H1 (cell line): ENCODE measurements around the gene SLC30A2. TPM values are rescaled to one million over a fixed set of nuclear protein-coding genes. Genes with fewer than 3 reads are reported as not detected.

Source experiments
- CTCF ChIA-PET: fragments of 300-600 bp; sonication (Branson Sonifier 250); formaldehyde crosslinking; loops from one replicate; lab custom pipeline; 2021; ENCODE audit not compliant: partially characterized antibody; lab: Charles Lee
- POLR2A ChIA-PET: fragments of 300-600 bp; sonication (Branson Sonifier 250); formaldehyde crosslinking; loops from one replicate; lab custom pipeline; 2021; ENCODE audit warnings: inconsistent platforms; ENCODE audit not compliant: partially characterized antibody; lab: Charles Lee
- DNase-seq, 2 experiments: peaks; one replicate each; pipeline versions ENCODE4 v3.0.0 to v3.0.0-alpha.2; 2010 to 2022; ENCODE audit warnings: low spot score in 2 of 2, low read depth in 1 of 2, mixed read lengths in 1 of 2
- FAIRE-seq: peaks from 2 replicates; lab custom pipeline; 2011; peaks lifted over from hg19 to GRCh38; lab: Jason Lieb, UNC
- H2AFZ ChIP-seq: 2 replicates; pipeline ENCODE4 v1.8.1; 2012; ENCODE audit warnings: low read length, inconsistent platforms
- H2AK5ac ChIP-seq: 2 replicates; pipeline ENCODE4 v1.6.1; 2013; ENCODE audit warnings: low read depth, low read length
- H2BK120ac ChIP-seq: replicated peaks from 2 replicates; pipeline ENCODE3; 2013; ENCODE audit warnings: low read depth, low read length, inconsistent platforms
- H2BK12ac ChIP-seq: 2 replicates; pipeline ENCODE4 v1.6.1; 2013; ENCODE audit warnings: low read depth, low read length
- H2BK15ac ChIP-seq: 2 replicates; pipeline ENCODE4 v1.6.1; 2013; ENCODE audit warnings: low read length
- H2BK20ac ChIP-seq: 2 replicates; pipeline ENCODE4 v1.6.1; 2013; ENCODE audit warnings: low read length
- H2BK5ac ChIP-seq: 2 replicates; pipeline ENCODE4 v1.6.1; 2013; ENCODE audit warnings: low read depth, low read length
- H3K14ac ChIP-seq: 2 replicates; pipeline ENCODE4 v1.6.1; 2013; ENCODE audit warnings: inconsistent platforms; ENCODE audit not compliant: insufficient read length
- H3K18ac ChIP-seq: 2 replicates; pipeline ENCODE4 v1.6.1; 2013; ENCODE audit warnings: low read length; ENCODE audit errors: extremely low read depth
- H3K23ac ChIP-seq: 2 replicates; pipeline ENCODE4 v1.6.1; 2013; ENCODE audit warnings: inconsistent platforms; ENCODE audit not compliant: insufficient read length
- H3K23me2 ChIP-seq: 2 replicates; pipeline ENCODE4 v1.6.1; 2013; ENCODE audit warnings: low read depth, low read length
- H3K27ac ChIP-seq: 2 replicates; pipeline ENCODE4 v1.6.1; 2011; ENCODE audit warnings: low read depth, low read length, inconsistent platforms
- H3K27me3 ChIP-seq, 4 experiments: replicated peaks in 1 of 4; 1 replicate in 1 of 4; 2 replicates in 3 of 4; pipeline versions ENCODE4 v1.6.1 to v1.8.1; 2011 to 2013; ENCODE audit warnings: low read length in 3 of 4, mild to moderate bottlenecking in 3 of 4, inconsistent platforms in 2 of 4, mixed read lengths in 2 of 4, moderate library complexity in 1 of 4; ENCODE audit not compliant: control insufficient read depth in 3 of 4, insufficient read depth in 3 of 4; ENCODE audit errors: extremely low read depth in 1 of 4
- H3K36me3 ChIP-seq, 4 experiments: 2 replicates each; pipeline versions ENCODE4 v1.6.1 to v1.8.1; 2011 to 2013; ENCODE audit warnings: mild to moderate bottlenecking in 4 of 4, low read length in 3 of 4, moderate library complexity in 2 of 4, control low read depth in 1 of 4, inconsistent platforms in 1 of 4; ENCODE audit not compliant: insufficient read depth in 4 of 4, control insufficient read depth in 2 of 4
- H3K4ac ChIP-seq: replicated peaks from 2 replicates; pipeline ENCODE3; 2013; ENCODE audit warnings: low read length, low read depth, mixed read lengths, inconsistent platforms; ENCODE audit not compliant: insufficient read length
- H3K4me1 ChIP-seq, 4 experiments: replicated peaks in 1 of 4; 1 replicate in 1 of 4; 2 replicates in 3 of 4; pipeline versions ENCODE4 v1.6.1 to v1.8.1; 2011 to 2013; ENCODE audit warnings: low read length in 3 of 4, inconsistent platforms in 2 of 4, mixed read lengths in 1 of 4; ENCODE audit not compliant: insufficient read depth in 4 of 4, control insufficient read depth in 3 of 4
- H3K4me2 ChIP-seq, 2 experiments: 2 replicates each; pipeline versions ENCODE4 v1.6.1 to v1.8.1; 2011 to 2013; ENCODE audit warnings: low read depth in 2 of 2, low read length in 2 of 2, control low read depth in 1 of 2, inconsistent platforms in 1 of 2, mild to moderate bottlenecking in 1 of 2; ENCODE audit not compliant: insufficient read depth in 1 of 2
- H3K4me3 ChIP-seq, 4 experiments: fragments of 200-600, 300-600 bp in 1 of 4; sonication (generic), shearing (Covaris generic), sonication (Bioruptor Twin) in 1 of 4; 2 replicates each; pipeline versions ENCODE4 v1.5.1 to v1.8.1; 2011 to 2016; ENCODE audit warnings: low read length in 4 of 4, low read depth in 3 of 4, control low read depth in 2 of 4, inconsistent platforms in 2 of 4, mild to moderate bottlenecking in 2 of 4, mixed read lengths in 1 of 4, moderate library complexity in 1 of 4; ENCODE audit not compliant: insufficient read depth in 2 of 4; ENCODE audit errors: extremely low read depth in 1 of 4
- H3K56ac ChIP-seq: replicated peaks from 2 replicates; pipeline ENCODE3; 2013; ENCODE audit warnings: low read depth, mild to moderate bottlenecking, mixed read lengths, low read length, inconsistent platforms; ENCODE audit not compliant: insufficient read length
- H3K79me1 ChIP-seq: 2 replicates; pipeline ENCODE4 v1.6.1; 2013; ENCODE audit warnings: low read depth, low read length, control low read depth
- H3K79me2 ChIP-seq, 2 experiments: 2 replicates each; pipeline versions ENCODE4 v1.6.1 to v1.8.1; 2012 to 2013; ENCODE audit warnings: low read length in 2 of 2, mild to moderate bottlenecking in 2 of 2, inconsistent platforms in 1 of 2; ENCODE audit not compliant: insufficient read depth in 2 of 2, control insufficient read depth in 1 of 2
- H3K9ac ChIP-seq, 4 experiments: replicated peaks in 1 of 4; 1 replicate in 1 of 4; 2 replicates in 3 of 4; pipeline versions ENCODE4 v1.6.1 to v1.8.1; 2011 to 2013; ENCODE audit warnings: low read depth in 3 of 4, low read length in 3 of 4, control low read depth in 2 of 4, mild to moderate bottlenecking in 2 of 4, moderate library complexity in 2 of 4, inconsistent platforms in 1 of 4; ENCODE audit errors: extremely low read depth in 1 of 4
- H3K9me3 ChIP-seq, 2 experiments: 2 replicates each; pipeline versions ENCODE4 v1.6.1 to v1.8.1; 2012 to 2013; ENCODE audit warnings: mild to moderate bottlenecking in 2 of 2, moderate library complexity in 2 of 2, control low read depth in 1 of 2, inconsistent platforms in 1 of 2, low read depth in 1 of 2, low read length in 1 of 2, mixed read lengths in 1 of 2; ENCODE audit not compliant: insufficient read depth in 2 of 2
- H4K20me1 ChIP-seq, 2 experiments: replicated peaks in 1 of 2; 2 replicates each; pipeline versions ENCODE3 to v1.8.1; 2011 to 2013; ENCODE audit warnings: inconsistent platforms in 2 of 2, low read length in 2 of 2, mild to moderate bottlenecking in 1 of 2; ENCODE audit not compliant: insufficient read depth in 2 of 2, control insufficient read depth in 1 of 2
- H4K5ac ChIP-seq: 2 replicates; pipeline ENCODE4 v1.6.1; 2013; ENCODE audit warnings: low read length, low read depth, mixed read lengths, inconsistent platforms; ENCODE audit not compliant: insufficient read length
- H4K8ac ChIP-seq: 2 replicates; pipeline ENCODE4 v1.8.0; 2013; ENCODE audit warnings: mild to moderate bottlenecking, moderate library complexity, low read length, inconsistent platforms; ENCODE audit not compliant: insufficient read depth; ENCODE audit errors: extremely low read depth
- H4K91ac ChIP-seq: replicated peaks from 2 replicates; pipeline ENCODE3; 2013; ENCODE audit warnings: low read length, mixed read lengths, inconsistent platforms; ENCODE audit not compliant: insufficient read length
- WGBS, 2 experiments: shearing (Covaris generic) in 1 of 2; methylation state at CpG; one replicate each; pipeline versions ENCODE4 v1.1.6 to v1.1.7; 2013 to 2015; ENCODE audit warnings: low lambda C conversion rate in 2 of 2, mixed read lengths in 2 of 2, inconsistent platforms in 1 of 2, low coverage in 1 of 2, missing lambda C conversion rate in 1 of 2; ENCODE audit not compliant: insufficient replicate concordance in 2 of 2, insufficient coverage in 1 of 2, insufficient read length in 1 of 2; ENCODE audit errors: extremely low coverage in 1 of 2, missing lambda C conversion rate in 1 of 2; 5-methylcytosine and 5-hydroxymethylcytosine counted together
- polyA plus RNA-seq, 7 experiments: library from polyadenylated mRNA; depleted of rRNA in 3 of 7; stranded (reverse) in 5 of 7; unstranded in 2 of 7; fragments of >200 nt in 5 of 7; fragments of 200-250 nt in 2 of 7; gene quantifications; 1 replicate in 5 of 7; 2 replicates in 1 of 7; 4 replicates in 1 of 7; pipeline versions ENCODE4 v1.2.1 to v1.2.3, GENCODE V29; 2011 to 2013; ENCODE audit warnings: missing spikeins in 2 of 7, mixed read lengths in 2 of 7
- total RNA-seq: library from RNA; stranded (reverse); fragmentation: NEBNext Ultra II Directional; extraction: Animal tissue kit (Norgen Biotek cat#: 25700); gene quantifications from 2 replicates; pipeline ENCODE4 v1.2.1, GENCODE V29; 2021

The SLC30A2 gene
- total and polyA plus RNA-seq, 2 of the 8 experiments (the other 6 are each of a cell fraction or from before 2014, with no cell fraction given), result 0.19 to 0.76 TPM

GRCh38 chr1:26003756-26004155 is 42.2 kb downstream of the SLC30A2 start:
- Histone ChIP-seq H3K36me3 (no peaks in the 10 kb centered on the region), H2BK120ac (no peak overlapping the region), H3K56ac (no peak overlapping the region), H2BK5ac (no peak overlapping the region), H3K27me3 (no peaks in the 10 kb centered on the region; a peak in 2 of 7 replicates), H3K4me2 (no peak overlapping the region), H3K27ac (no peak overlapping the region), H4K5ac (no peak overlapping the region), H3K23me2 (no peaks in the 10 kb centered on the region), H3K4me1 (peaks cover 0 to 5% (median under 1%) of the 10 kb centered on the region in 4 experiments; a peak in 5 of 7 replicates), H3K79me2 (no peaks in the 10 kb centered on the region), H3K4ac (no peak overlapping the region), H4K20me1 (no peaks in the 10 kb centered on the region), H2AK5ac (no peak overlapping the region), H2BK15ac (no peak overlapping the region), H4K91ac (no peak overlapping the region), H3K14ac (no peak overlapping the region), H2BK20ac (no peak overlapping the region), H3K79me1 (no peaks in the 10 kb centered on the region), H3K9me3 (no peaks in the 10 kb centered on the region), H3K18ac (no peak overlapping the region), H4K8ac (no peak overlapping the region), H2BK12ac (no peak overlapping the region), H3K9ac (no peak overlapping the region), H2AFZ (no peak overlapping the region), H3K23ac (no peak overlapping the region), H3K4me3 (no peak overlapping the region)
- ChIA-PET CTCF (interaction anchor here (0.8 to 20.0 kb wide), 10 partner anchors 9 to 115 kb away, joined by 3 to 330 read pairs (median 6); partner anchors contain the start of gene STMN1), POLR2A (interaction anchor here (0.6 to 2.8 kb wide), 3 partner anchors 85 to 112 kb away, joined by 3 to 9 read pairs (median 3); no protein-coding TSS in a partner anchor)
- WGBS, 2 experiments, result 80% methylated on average over 2 of the region's 2 CpGs; no CpG with 5 or more reads in 1 of the 2 experiments
- DNase-seq, result no peak
- FAIRE-seq, result no peak
